OCI-M1 (cell line): ENCODE measurements around the gene MICALL2.

Experiments
- DNase-seq: peaks from one replicate; lab custom pipeline; 2025; lab: John Stamatoyannopoulos, UW

Gene MICALL2

DNA sequence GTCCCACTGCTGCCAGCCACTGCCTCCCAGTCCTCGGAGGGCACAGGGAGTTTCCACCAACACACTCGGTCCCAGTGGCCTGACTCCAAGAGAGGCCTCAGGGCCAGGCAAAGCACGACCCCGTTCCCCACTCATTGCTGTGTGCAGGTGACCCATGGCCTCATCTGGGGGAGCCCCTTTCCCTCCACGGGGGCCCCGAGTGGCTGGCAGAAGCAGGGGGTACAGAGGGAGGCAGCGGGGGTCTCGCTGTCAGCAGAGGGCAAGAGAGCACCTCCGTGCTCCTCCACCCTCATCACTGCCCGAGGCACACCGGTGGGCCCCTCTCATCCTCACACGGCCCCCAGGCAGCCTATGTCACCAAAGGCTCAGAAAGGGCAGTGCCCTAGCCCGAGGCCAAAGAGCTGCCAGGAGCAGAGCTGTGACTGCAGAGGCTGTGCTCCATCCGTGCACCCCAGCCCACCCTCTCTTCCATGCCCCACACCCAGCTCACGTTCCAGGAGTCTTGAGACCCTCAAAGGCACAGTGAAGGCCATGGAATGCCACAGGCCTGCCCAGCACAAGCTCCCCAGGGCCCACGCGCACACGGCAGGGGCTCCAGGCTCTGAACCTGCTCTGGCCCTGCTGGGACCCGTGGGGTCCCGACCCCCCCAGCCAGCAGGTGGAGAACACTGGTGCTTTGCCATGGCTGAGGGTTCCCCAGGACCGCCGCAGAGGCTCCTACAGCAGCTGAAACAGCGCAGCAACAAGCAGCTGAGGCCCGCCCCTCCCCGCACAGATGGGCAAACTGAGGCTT lies 25.9 kb downstream of the MICALL2 start:
- no peak for DNase-seq

GRCh38 chr7:1432411-1433082 lies 26.7 kb downstream of the MICALL2 start:
- peak; percentile 69 for DNase-seq

DNA sequence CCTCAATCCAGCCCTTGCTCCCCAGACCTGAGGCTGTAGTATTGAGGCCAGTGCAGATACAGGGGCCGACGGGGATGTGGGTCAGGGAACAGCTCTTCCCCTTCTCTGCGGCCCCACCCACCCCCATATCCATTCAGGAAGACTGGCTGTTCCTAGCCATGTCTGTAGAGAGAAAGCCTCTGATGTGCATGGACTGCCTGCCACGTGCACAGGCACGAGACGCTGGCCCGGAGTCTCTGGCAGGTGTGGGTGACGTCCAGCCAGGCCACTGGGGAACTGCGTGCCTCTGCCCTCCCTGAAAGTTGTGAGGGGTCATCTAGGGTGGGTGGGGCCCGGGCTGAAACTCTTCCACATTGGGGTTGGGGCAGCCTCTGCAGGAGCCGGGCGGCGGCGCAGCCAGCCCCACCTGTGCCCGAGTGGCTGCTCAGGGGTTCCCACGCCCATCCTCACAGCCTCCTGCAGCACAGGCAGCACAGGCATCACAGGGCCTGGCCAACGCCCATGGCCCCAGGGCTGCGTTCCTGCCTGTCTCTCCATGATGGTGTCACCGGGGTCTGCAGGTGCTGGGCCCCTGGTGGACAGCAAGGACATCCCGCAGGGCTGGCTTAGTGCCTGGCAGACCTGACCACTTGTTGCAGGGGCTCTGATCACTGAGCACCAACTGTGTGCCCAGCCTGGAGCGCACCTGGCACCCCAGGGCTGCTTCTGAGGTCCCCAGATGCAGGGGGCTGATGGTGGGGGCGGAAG lies 27.5 kb downstream of the MICALL2 start:
- no peak for DNase-seq

- no peak for DNase-seq
Observed at GRCh38 chr7:1431226-1431625, 28.0 kb downstream of the MICALL2 start.

DNA sequence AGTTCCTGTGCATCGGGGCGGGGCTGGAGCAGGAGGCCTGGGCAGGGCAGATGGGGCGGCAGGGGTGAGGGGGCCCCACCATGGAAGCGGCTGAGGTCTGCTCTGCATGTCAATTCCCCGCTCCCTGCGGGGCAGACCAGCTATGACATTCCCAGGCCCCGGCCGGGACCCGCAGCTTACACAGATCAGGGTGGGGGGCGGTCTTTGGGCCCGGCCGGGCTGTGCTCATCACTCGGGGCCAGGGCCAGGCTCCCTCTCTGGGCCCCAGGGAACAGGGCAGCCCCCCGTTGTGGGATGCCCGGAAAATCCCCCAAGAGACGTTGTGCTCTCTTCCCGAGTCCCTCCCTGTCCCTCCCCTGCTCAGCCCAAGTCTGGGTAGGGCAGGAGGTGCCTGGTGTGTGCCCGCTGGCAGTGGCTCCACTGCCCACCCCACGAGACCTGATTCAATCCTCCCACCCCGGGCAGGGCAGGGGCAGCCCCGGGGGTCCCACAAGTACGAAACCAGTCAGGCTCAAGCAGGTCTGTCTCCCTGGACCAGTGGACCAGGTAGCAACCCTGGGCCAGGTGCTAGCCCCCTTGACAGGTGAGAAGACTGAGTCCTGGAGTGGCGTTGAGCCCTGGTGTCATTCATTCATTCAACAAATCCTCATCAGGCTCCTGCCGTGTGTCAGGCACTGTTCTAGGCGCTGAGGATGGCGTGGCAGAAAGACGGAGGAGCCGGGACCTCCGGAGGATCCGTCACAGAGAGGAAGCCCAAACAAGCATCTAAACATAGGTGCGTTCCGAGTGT lies 29.0 kb downstream of the MICALL2 start:
- no peak for DNase-seq

DNA sequence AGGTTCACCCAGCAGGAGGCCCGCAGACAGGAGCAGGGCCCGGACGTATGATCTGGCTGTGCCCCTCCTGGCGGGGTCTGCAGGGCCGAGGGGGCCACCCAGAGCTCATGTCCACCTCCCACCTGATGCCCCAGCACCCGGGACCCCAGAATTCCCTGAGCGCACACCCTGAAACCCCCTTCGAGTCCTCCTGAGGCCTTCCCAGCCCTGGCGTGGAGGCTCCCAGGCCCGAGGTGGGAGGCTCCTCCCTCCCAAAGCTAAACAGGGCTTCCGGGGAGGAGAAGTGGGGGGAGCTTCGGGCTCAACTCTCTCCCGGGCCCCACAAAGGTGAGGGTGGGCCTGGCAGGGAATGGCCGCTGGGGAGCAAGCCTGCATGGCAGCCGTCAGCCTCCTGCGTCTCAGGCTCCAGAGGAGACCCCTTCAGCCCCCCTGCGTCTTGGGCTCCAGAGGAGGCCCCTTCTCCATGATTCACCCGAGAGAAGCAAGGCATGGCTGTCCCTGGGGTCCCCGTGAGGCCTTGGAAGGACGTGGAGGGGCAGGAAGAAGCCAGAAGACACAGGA lies 30.2 kb downstream of the MICALL2 start:
- no peak for DNase-seq

GRCh38 chr7:1427064-1427657 lies 32.1 kb downstream of the MICALL2 start:
- no peak for DNase-seq

DNA sequence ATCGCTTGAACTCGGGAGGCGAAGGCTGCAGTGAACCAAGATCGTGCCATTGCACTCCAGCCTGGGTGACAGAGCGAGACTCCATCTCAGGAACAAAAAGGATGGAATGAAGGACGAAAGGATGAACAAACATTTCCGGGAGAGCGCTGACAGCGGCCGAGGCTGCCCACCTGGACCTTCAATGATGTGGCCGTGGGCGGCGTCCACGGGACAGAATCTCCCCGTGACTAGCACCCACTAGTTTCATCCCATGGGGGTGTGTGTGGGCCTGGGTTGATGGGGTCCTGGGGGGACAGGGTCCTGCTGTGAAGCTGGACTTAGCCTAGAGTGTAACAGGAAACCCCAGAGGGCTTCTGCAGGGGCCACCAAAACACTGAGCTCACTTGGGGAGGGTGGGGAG lies 32.8 kb downstream of the MICALL2 start:
- no peak for DNase-seq

DNA sequence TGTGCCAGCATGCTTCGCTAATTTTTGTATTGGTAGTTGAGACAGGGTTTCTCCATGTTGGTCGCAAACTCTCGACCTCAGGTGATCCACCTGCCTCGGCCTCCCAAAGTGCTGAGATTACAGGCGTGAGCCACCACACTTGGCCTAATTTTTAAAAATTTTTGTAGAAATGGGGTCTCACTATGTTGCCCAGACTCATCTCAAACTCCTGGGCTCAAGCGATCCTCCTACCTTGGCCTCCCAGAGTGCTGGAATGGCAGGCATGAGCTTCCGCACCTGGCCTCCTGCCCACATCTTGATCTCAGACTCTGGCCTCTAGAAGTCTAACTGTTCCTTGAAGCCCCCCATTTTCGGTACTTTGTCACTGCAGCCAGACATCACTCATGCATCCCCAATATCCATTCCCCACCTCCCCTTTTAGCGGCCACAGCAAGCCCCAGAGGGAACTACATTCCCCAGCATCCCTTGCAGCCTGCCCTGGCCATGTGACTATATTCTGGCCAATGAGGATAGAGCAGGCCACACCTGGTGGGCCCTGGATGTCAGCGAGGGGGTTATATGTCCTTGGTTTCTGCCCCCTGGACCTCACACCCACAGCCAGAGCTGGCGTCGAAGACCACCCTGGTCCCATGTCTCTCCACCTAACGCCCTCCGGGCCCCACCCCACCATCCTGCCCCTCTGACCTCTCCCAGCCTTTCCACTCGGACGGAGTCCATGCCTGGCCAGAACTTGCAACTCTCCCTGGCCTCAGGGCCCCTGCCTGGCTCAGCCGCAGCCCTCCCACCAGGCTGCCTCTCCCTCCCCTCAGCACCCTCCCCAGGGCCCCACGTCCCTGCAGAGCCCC lies 33.8 kb downstream of the MICALL2 start:
- DNase-seq, result no peak

DNA sequence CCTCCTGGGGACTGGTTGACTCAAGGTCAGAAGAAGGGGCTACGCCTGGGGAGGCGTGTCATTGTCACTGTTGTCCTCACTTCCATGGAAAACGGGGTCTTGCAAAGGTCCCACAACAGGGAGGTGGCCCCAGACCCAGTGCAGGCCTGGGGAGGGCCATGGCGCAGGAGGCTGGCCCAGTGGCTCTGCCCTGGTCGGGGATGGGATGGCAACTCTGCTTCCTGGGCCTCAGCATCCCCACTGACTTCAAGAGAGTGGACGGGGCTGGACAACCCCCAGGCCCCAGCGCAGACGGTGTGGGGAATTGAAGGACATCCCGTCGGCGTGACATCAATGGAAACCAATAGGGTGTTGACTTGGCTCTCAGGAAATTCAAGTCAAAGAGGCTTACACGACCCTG lies 35.2 kb downstream of the MICALL2 start:
- no peak for DNase-seq

GRCh38 chr7:1423264-1423811 lies 35.9 kb downstream of the MICALL2 start:
- DNase-seq, result peak; percentile 4

- DNase-seq, result no peak
Observed at GRCh38 chr7:1422512-1423263, 36.6 kb downstream of the MICALL2 start.

GRCh38 chr7:1421946-1422345 lies 37.3 kb downstream of the MICALL2 start:
- no peak for DNase-seq

DNA sequence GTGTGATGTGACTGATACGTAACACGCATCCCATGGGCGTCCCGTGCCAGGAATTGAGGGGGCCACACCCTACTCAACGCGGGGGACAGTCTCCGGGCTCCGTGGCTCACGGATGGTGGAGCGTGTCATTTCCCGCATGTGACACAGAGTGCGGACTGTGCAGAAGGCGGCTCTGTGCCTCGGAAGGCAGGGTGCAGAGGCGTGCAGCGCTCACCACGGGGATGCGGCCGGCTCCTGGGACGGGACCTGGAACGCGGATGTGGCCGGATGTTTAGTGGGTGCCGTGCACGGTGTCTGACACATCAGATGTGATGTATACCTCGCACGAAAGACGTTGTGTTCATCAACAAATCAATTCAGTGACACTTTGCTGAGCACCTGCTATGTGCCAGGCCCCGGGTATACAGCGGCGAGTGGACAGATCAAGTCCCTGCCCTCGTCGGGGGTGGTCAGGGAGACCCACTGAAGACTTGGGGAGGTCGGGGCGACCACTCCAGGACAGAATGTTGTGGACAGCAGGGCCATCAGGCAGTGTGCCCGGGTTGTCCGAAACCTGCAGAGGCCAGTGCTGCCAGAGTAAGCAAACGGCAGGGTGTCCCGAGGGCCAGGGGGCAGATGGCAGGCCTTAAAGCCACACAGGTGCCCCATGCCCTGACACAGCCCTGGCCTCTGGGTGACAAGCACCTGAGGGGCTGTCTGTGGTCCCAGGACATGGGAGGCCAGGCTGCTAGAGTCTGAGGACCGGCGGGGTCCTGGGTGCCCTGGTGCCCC lies 38.1 kb downstream of the MICALL2 start:
- DNase-seq, result no peak

GRCh38 chr7:1419688-1420087 lies 39.6 kb downstream of the MICALL2 start:
- no peak for DNase-seq

GRCh38 chr7:1419310-1419634 lies 40.0 kb downstream of the MICALL2 start:
- DNase-seq, result no peak

DNA sequence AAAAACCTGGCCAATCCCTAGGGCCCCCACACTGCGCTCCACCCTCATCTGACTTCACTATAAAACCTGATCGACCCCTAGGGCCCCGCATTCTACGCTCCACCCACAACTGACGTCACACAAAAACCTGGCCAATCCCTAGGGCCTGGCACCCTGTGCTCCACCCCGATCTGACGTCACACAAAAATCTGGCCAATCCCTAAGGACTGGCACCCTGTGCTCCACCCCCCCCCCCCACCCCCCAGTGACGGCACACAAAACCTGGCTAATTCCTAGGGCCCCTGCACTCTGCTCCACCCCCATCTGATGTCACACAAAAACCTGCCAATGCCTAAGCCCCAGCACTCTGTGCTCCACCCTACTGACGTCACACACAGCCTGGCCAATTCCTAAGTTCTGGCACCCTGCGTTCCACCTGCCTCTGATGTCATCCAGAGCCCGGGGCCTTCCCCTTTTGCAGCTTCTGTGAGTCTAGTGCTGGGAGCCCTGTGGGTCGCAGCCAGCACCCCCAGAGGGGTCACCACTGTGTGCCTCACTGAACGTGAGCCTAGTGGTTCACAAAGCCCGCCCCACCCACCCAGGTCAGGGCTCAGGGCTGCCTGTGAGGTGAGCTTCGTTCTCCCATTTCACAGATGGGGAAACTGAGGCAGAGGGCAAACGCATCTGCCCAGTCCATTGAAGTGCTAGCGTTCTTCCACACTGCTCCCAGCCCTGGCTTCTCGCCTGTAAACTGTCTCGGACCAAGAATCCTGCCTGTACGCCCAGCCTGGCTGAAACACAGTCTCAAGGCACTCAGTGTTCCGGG lies 40.6 kb downstream of the MICALL2 start:
- peak; percentile 28 for DNase-seq
